ENCODE results near the gene MINAR1.
"Not testable (repeated sequence)": the region's sequence is repeated elsewhere in the genome, so short reads cannot be mapped to it uniquely, and the experiment has no call there.

The MINAR1 gene

GRCh38 chr15:79431636-79432344 lies at the start of gene MINAR1:
TSS of gene MINAR1 (plus strand) at chr15:79432336. CDS start at chr15:79456148, 23,812 bp downstream.
- peak; percentile 65 for DNase-seq (ENCODE audit: low read depth)

GRCh38 chr15:79394231-79394630 lies 37.9 kb upstream of the MINAR1 start:
- DNase-seq (ENCODE audit: low read depth) = no peak

GRCh38 chr15:79396850-79397249 lies 35.3 kb upstream of the MINAR1 start:
- DNase-seq (ENCODE audit: low read depth) = no peak

- no peak for DNase-seq (ENCODE audit: low read depth)
These were observed 34.7 kb upstream of the MINAR1 start for GRCh38 chr15:79397269-79397910.

- DNase-seq (ENCODE audit: low read depth) = no peak
These were observed 32.5 kb upstream of the MINAR1 start for GRCh38 chr15:79399606-79400005.

GRCh38 chr15:79400650-79401049 lies 31.5 kb upstream of the MINAR1 start:
- DNase-seq (ENCODE audit: low read depth) = no peak

GRCh38 chr15:79401301-79401700 lies 30.8 kb upstream of the MINAR1 start:
- no peak for DNase-seq (ENCODE audit: low read depth)

- no peak for DNase-seq (ENCODE audit: low read depth)
These were observed 30.0 kb upstream of the MINAR1 start for GRCh38 chr15:79402136-79402535.

- DNase-seq (ENCODE audit: low read depth) = peak; percentile 48
These were observed 28.6 kb upstream of the MINAR1 start for GRCh38 chr15:79403501-79403900.

GRCh38 chr15:79406210-79406609 lies 25.9 kb upstream of the MINAR1 start:
- DNase-seq (ENCODE audit: low read depth) = no peak

- DNase-seq (ENCODE audit: low read depth) = peak; percentile 17
These were observed 24.1 kb upstream of the MINAR1 start for GRCh38 chr15:79408041-79408440.

GRCh38 chr15:79410237-79410636 lies 21.9 kb upstream of the MINAR1 start:
- no peak for DNase-seq (ENCODE audit: low read depth)

- no peak for DNase-seq (ENCODE audit: low read depth)
These were observed 20.1 kb upstream of the MINAR1 start for GRCh38 chr15:79412010-79412409.

GRCh38 chr15:79412429-79412828 lies 19.7 kb upstream of the MINAR1 start:
- DNase-seq (ENCODE audit: low read depth) = no peak

GRCh38 chr15:79416876-79417275 lies 15.3 kb upstream of the MINAR1 start:
- DNase-seq (ENCODE audit: low read depth) = no peak

GRCh38 chr15:79418693-79419279 lies 13.3 kb upstream of the MINAR1 start:
- DNase-seq (ENCODE audit: low read depth) = no peak

- DNase-seq (ENCODE audit: low read depth) = no peak
These were observed 6.4 kb upstream of the MINAR1 start for GRCh38 chr15:79425591-79426295.

GRCh38 chr15:79426899-79427298 lies 5.2 kb upstream of the MINAR1 start:
- DNase-seq (ENCODE audit: low read depth) = not testable (repeated sequence)

GRCh38 chr15:79427781-79428598 lies 4.1 kb upstream of the MINAR1 start:
- DNase-seq (ENCODE audit: low read depth) = no peak

- peak; percentile 7 for DNase-seq (ENCODE audit: low read depth)
These were observed 1.1 kb upstream of the MINAR1 start for GRCh38 chr15:79430901-79431635.

Measured in ELR (cell line).